Trophoblast cell (in vitro differentiated cells and primary cell): ENCODE data around the gene PNMA6E.

Experiments
- DNase-seq, 2 donors: peaks; one replicate each; pipeline ENCODE4 v3.0.0-alpha.2; 2016
- H2AFZ ChIP-seq: 2 replicates; pipeline ENCODE4 v1.6.1; 2013; ENCODE audit warnings: low read length, moderate library complexity, mild to moderate bottlenecking; ENCODE audit not compliant: insufficient read depth, poor library complexity
- H2AK5ac ChIP-seq: 2 replicates; pipeline ENCODE4 v1.6.1; 2013; ENCODE audit warnings: mild to moderate bottlenecking, low read length
- H2BK120ac ChIP-seq: 2 replicates; pipeline ENCODE4 v1.6.1; 2013; ENCODE audit warnings: low read length, mild to moderate bottlenecking, moderate library complexity; ENCODE audit not compliant: insufficient read depth, poor library complexity
- H2BK12ac ChIP-seq: 2 replicates; pipeline ENCODE4 v1.6.1; 2013; ENCODE audit warnings: mild to moderate bottlenecking, low read length, moderate library complexity
- H2BK5ac ChIP-seq: 2 replicates; pipeline ENCODE4 v1.6.1; 2013; ENCODE audit warnings: low read length, low read depth, moderate library complexity, mild to moderate bottlenecking; ENCODE audit not compliant: poor library complexity
- H3K14ac ChIP-seq: 2 replicates; pipeline ENCODE4 v1.6.1; 2013; ENCODE audit warnings: mild to moderate bottlenecking, low read length
- H3K18ac ChIP-seq: 2 replicates; pipeline ENCODE4 v1.6.1; 2013; ENCODE audit warnings: mild to moderate bottlenecking, low read length
- H3K23ac ChIP-seq: 2 replicates; pipeline ENCODE4 v1.6.1; 2013; ENCODE audit warnings: low read length
- H3K27ac ChIP-seq: 2 replicates; pipeline ENCODE4 v1.5.1; 2013; ENCODE audit warnings: low read depth, mild to moderate bottlenecking, inconsistent platforms, low read length, moderate library complexity
- H3K27me3 ChIP-seq: 2 replicates; pipeline ENCODE4 v1.6.1; 2013; ENCODE audit warnings: inconsistent platforms, mild to moderate bottlenecking, low read length, moderate library complexity; ENCODE audit not compliant: insufficient read depth
- H3K36me3 ChIP-seq, 2 experiments: 1 replicate in 1 of 2; 2 replicates in 1 of 2; pipeline ENCODE4 v1.6.1; 2013; ENCODE audit warnings: low read length in 2 of 2, mild to moderate bottlenecking in 2 of 2, moderate library complexity in 1 of 2; ENCODE audit not compliant: insufficient read depth in 2 of 2, control insufficient read depth in 1 of 2
- H3K4ac ChIP-seq: 2 replicates; pipeline ENCODE4 v1.6.1; 2013; ENCODE audit warnings: low read depth, mild to moderate bottlenecking, low read length, moderate library complexity
- H3K4me1 ChIP-seq, 2 experiments: 1 replicate in 1 of 2; 2 replicates in 1 of 2; pipeline ENCODE4 v1.6.1; 2013; ENCODE audit warnings: low read length in 2 of 2, mild to moderate bottlenecking in 2 of 2, moderate library complexity in 1 of 2; ENCODE audit not compliant: insufficient read depth in 2 of 2, control insufficient read depth in 1 of 2
- H3K4me2 ChIP-seq: 2 replicates; pipeline ENCODE4 v1.6.1; 2013; ENCODE audit warnings: inconsistent platforms, mild to moderate bottlenecking, low read length, moderate library complexity
- H3K4me3 ChIP-seq: 2 replicates; pipeline ENCODE4 v1.5.1; 2013; ENCODE audit warnings: mild to moderate bottlenecking, low read depth, low read length, inconsistent platforms
- H3K79me1 ChIP-seq: one replicate; pipeline ENCODE4 v1.6.1; 2013; ENCODE audit warnings: low read length
- H3K79me2 ChIP-seq: 2 replicates; pipeline ENCODE4 v1.6.1; 2013; ENCODE audit warnings: low read length, mild to moderate bottlenecking; ENCODE audit not compliant: control insufficient read depth, insufficient read depth, poor library complexity
- H3K9ac ChIP-seq: 2 replicates; pipeline ENCODE4 v1.6.1; 2013; ENCODE audit warnings: mild to moderate bottlenecking, low read length
- H3K9me3 ChIP-seq: 2 replicates; pipeline ENCODE4 v1.6.1; 2013; ENCODE audit warnings: low read depth, mild to moderate bottlenecking, control low read depth, inconsistent platforms, low read length; ENCODE audit not compliant: insufficient read depth
- H4K12ac ChIP-seq: 2 replicates; pipeline ENCODE4 v1.6.1; 2013; ENCODE audit warnings: low read depth, mild to moderate bottlenecking, low read length, moderate library complexity
- H4K8ac ChIP-seq: 2 replicates; pipeline ENCODE4 v1.6.1; 2013; ENCODE audit warnings: low read depth, mild to moderate bottlenecking, low read length, moderate library complexity
- H4K91ac ChIP-seq: one replicate; pipeline ENCODE4 v1.6.1; 2013; ENCODE audit warnings: low read depth, mild to moderate bottlenecking, low read length, moderate library complexity
- WGBS: extraction: QIAGEN DNeasy Blood & Tissue Kit; methylation state at CpG from one replicate; pipeline ENCODE4 v1.1.7; 2013; ENCODE audit warnings: missing lambda C conversion rate; ENCODE audit not compliant: insufficient read length, insufficient coverage; ENCODE audit errors: extremely low coverage; 5-methylcytosine and 5-hydroxymethylcytosine counted together

The PNMA6E gene

GRCh38 chrX:153439977-153440376 lies 38.8 kb upstream of the PNMA6E start:
- Histone ChIP-seq H3K4ac (no peak overlapping the region), H3K79me2 (no peaks in the 10 kb centered on the region), H2AFZ (no peak overlapping the region), H2BK12ac (no peak overlapping the region), H3K9ac (no peak overlapping the region), H3K79me1 (no peaks in the 10 kb centered on the region), H3K18ac (no peak overlapping the region), H2AK5ac (no peak overlapping the region), H3K4me1 (no peaks in the 10 kb centered on the region), H2BK5ac (no peak overlapping the region), H4K12ac (no peak overlapping the region), H3K23ac (no peak overlapping the region), H3K14ac (no peak overlapping the region), H3K36me3 (no peaks in the 10 kb centered on the region), H3K4me3 (no peak overlapping the region), H3K27me3 (no peaks in the 10 kb centered on the region), H4K8ac (no peak overlapping the region), H2BK120ac (no peak overlapping the region), H3K4me2 (no peak overlapping the region), H3K27ac (no peak overlapping the region), H4K91ac (no peak overlapping the region), H3K9me3 (no peaks in the 10 kb centered on the region)
- no CpG with 5 or more reads among the region's 4 CpGs for WGBS
- DNase-seq: no peak

DNA sequence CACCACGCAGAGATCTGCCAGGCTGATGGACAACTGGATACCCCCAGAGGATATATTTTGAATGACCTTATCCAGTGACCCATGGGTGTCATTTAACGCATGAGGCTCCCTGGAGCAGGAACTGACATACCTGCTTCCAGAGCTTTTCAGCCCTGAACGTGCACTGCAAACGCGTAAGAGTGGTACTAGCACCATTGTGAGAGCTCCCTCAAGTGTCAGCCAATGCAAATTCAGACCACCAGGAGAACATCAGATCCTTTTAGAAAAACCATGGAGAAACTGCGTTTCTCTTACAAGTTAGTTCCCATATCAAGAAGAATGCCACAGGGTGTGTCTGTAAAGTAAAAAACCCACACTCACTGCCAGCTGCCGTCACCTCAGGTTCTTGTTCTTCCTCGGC lies 37.4 kb upstream of the PNMA6E start:
- Histone ChIP-seq H3K14ac (no peak overlapping the region), H4K8ac (no peak overlapping the region), H2BK5ac (no peak overlapping the region), H3K4ac (no peak overlapping the region), H4K12ac (no peak overlapping the region), H3K27me3 (no peaks in the 10 kb centered on the region), H2BK12ac (no peak overlapping the region), H3K4me3 (no peak overlapping the region), H4K91ac (no peak overlapping the region), H3K18ac (no peak overlapping the region), H3K79me1 (no peaks in the 10 kb centered on the region), H2AFZ (no peak overlapping the region), H3K9ac (no peak overlapping the region), H2AK5ac (no peak overlapping the region), H3K4me2 (no peak overlapping the region), H3K23ac (no peak overlapping the region), H2BK120ac (no peak overlapping the region), H3K4me1 (no peaks in the 10 kb centered on the region), H3K9me3 (no peaks in the 10 kb centered on the region), H3K79me2 (no peaks in the 10 kb centered on the region), H3K27ac (no peak overlapping the region), H3K36me3 (no peaks in the 10 kb centered on the region)
- WGBS: no CpG with 5 or more reads among the region's 8 CpGs
- DNase-seq: peak in 1 of 2 donors; percentile 20

- Histone ChIP-seq H4K8ac (no peak overlapping the region), H2AK5ac (no peak overlapping the region), H3K14ac (no peak overlapping the region), H3K23ac (no peak overlapping the region), H2AFZ (no peak overlapping the region), H2BK120ac (no peak overlapping the region), H3K36me3 (no peaks in the 10 kb centered on the region), H3K4me1 (no peaks in the 10 kb centered on the region), H4K12ac (no peak overlapping the region), H3K4me2 (no peak overlapping the region), H2BK12ac (no peak overlapping the region), H3K18ac (no peak overlapping the region), H3K79me2 (no peaks in the 10 kb centered on the region), H3K4ac (no peak overlapping the region), H4K91ac (no peak overlapping the region), H3K4me3 (no peak overlapping the region), H3K79me1 (no peaks in the 10 kb centered on the region), H2BK5ac (no peak overlapping the region), H3K27me3 (no peaks in the 10 kb centered on the region), H3K27ac (no peak overlapping the region), H3K9me3 (no peaks in the 10 kb centered on the region), H3K9ac (no peak overlapping the region)
- WGBS: no CpG with 5 or more reads among the region's 3 CpGs
- DNase-seq: no peak
These were observed 34.7 kb upstream of the PNMA6E start for GRCh38 chrX:153435845-153436244.

GRCh38 chrX:153434801-153435200 lies 33.7 kb upstream of the PNMA6E start:
- Histone ChIP-seq H3K4me3 (no peak overlapping the region), H2AK5ac (no peak overlapping the region), H3K79me2 (no peaks in the 10 kb centered on the region), H4K8ac (no peak overlapping the region), H2BK120ac (no peak overlapping the region), H2BK12ac (no peak overlapping the region), H3K9me3 (no peaks in the 10 kb centered on the region), H2BK5ac (no peak overlapping the region), H3K4me2 (no peak overlapping the region), H3K23ac (no peak overlapping the region), H3K18ac (no peak overlapping the region), H3K27ac (no peak overlapping the region), H3K79me1 (no peaks in the 10 kb centered on the region), H3K14ac (no peak overlapping the region), H3K36me3 (no peaks in the 10 kb centered on the region), H4K91ac (no peak overlapping the region), H3K9ac (no peak overlapping the region), H3K4me1 (no peaks in the 10 kb centered on the region), H3K27me3 (no peaks in the 10 kb centered on the region), H2AFZ (no peak overlapping the region), H4K12ac (no peak overlapping the region), H3K4ac (no peak overlapping the region)
- no peak for DNase-seq
- no CpG with 5 or more reads among the region's 8 CpGs for WGBS
